Dermis blood vessel endothelial cell (primary cell): ENCODE data around the gene TGFBR3. TPM values are rescaled to one million over a fixed set of nuclear protein-coding genes. Genes with fewer than 3 reads are reported as not detected.

Experiments used
- DNase-seq: peaks from one replicate; pipeline ENCODE4 v3.0.0; 2010
- total RNA-seq: library from RNA; depleted of rRNA; stranded (reverse); fragments of >200 nt; gene quantifications from 2 replicates; pipeline ENCODE4 v1.2.3, GENCODE V29; 2014

TGFBR3 gene
- total RNA-seq, 1 donor from 2014 or later: 33.2 TPM

DNA sequence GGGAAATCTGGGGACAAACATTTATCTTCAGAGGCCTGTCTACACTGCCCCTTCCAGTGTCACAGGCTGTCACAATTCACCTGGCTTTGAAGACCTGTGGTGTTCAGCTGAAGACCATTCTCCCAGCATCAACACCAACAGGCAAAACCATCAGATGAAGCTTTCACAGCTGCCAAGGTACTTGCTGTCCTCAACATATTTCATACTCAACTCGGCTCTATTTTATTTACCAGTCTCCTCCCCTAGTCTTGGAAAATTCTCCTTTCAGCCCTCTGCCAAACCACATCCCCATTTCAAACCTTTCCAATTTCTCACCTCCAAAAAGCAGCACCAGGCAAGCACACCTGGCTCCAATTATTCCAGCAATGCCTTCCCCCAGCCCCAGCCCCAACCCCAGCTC is 108.8 kb downstream of the TGFBR3 start:
- DNase-seq: no peak

DNA sequence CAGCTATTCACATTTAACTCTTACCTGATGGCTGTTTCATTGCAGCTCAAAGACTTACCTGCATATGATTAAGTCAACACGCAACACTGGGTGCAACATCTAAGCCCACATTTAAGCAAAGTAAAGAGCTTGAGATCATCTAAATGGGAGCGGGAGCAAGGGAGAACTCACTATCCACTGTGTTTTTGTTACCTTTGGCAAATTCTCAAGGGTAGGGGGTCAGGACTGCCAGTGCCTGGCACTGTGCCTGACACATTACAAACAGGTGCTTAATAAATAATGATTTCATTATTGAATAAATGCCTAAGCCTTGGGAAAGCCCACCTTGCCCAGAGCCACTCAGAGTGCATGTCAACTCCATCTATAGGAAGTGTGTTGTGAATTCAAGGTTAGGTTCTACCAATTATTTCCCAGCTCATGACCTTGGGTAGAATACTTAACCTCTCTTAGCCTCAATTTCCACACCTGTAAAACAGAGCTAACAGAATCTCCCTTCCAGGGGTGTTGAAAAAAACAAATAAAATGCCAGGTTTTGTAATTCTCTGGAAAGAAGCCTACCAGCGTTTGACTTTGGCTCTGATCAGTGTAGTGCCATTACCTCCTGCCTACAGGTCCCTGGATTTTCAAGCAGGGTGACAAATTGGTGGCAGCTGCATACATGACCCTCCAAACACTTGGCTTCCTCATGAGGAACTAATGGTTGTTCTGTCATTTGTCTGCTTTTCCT is 109.7 kb downstream of the TGFBR3 start:
- DNase-seq: no peak

DNA sequence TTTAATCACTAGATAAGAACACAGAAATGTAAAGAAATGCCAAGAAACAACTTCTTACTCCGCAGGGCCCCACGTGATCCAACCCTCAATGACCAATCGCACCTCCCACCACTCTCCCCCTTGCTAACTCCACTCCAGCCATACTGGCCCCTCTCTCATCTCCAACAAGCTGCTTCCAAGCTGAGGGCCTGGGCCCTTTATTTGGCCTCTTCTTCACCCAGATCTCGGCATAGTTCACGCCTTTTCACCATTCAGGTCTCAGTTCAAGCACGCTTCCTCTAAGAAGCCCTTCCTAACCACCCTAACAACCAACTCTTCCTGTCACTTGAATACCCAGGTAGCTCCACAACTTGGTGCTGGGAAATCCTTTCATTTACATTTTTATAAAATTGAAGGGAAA is 110.7 kb downstream of the TGFBR3 start:
- DNase-seq: no peak

DNA sequence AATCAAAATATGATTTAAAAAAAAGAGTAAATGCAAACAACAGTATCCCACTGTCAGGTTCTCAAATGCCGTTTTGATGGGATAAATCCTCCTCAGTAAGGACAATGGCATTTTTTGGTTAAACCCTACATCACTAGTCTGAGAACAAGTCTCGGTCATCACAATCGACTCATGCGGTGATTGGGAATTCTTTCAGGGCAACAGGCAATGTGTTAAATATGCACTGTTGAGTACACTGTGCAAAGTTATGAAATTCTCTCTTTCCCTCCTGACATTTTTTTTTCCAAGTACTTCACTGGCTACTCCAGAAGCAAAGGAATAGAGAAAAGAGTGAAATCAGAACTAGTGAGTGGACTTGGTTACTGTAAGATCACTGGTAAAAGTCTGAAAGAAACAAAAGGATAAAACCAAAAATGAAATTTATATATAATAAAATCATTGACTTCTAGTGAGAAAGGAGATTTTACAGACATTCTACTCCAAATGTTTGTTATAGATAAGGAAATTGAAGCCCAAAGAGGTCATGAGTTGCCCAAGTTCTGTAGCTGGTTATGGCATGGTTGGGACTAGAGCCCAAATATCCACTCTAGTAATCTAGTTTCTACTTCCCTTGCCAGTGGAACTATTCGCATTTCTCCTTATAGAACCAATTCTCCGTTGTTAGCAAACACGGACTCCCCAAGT is 111.3 kb downstream of the TGFBR3 start:
- DNase-seq: no peak

DNA sequence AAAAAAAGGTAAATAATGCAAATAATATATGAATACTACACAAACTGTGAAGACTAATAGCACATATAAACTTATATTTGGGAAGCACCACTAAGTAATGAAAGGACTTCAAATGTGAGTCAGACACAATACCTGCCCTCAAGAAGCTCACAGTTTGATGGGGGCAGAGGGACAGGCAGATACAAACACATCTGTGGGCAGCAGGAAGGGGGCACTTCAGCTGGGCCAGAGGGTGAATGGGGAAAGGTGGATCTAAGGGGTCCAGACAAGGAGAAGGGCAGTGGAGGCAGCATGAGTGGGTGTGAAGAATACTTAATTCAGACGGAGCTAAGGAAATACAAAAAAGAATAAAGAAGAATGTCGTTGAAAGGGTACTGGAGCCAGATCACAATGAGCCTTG is 114.2 kb downstream of the TGFBR3 start:
- no peak for DNase-seq

DNA sequence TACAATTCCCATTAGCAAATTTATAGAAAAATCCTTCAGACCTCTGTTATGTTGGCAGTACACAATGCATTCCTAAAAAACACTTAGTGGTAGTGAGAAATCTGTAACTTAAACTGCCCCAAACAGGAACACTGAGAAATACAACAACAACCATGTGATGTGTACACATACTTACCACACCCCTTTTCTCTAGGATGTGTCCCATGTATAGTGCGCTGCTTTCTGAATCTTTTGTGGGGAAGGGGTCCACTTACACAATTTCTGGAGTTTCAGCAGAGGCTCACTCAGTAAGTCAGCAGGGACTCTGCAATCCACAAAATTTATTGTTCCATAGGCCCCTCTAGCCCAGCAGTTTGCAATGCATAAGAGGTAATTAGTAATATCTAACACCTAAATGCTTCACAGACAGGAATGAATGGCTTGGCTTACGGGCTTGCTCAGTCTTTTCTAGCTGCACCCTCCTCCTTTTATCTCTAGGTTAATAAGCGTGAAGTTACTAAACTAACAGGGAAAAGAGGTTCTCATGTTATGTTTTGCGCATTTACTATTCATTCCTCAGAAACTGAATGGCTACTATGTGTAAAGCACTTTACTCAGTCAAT is 115.2 kb downstream of the TGFBR3 start:
- no peak for DNase-seq

DNA sequence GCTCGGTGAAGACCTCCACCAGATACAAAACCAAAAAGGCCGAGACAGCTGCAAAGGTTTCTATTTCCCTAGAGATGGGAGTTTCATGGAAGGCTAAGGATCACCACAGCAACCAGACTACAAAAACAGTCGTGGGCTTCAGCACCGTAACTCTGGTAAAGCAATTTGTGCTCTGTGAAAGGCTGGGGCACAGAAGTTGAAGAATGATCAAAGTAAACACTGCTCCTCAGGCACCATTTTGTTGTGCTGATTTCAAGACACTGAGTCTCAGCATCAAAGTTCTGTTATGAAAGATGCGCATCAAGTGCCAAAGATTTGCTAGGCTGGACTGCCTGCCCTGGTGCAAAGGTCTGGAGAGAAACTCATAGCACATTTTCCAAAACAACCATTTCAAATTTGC is 116.2 kb downstream of the TGFBR3 start:
- no peak for DNase-seq

DNA sequence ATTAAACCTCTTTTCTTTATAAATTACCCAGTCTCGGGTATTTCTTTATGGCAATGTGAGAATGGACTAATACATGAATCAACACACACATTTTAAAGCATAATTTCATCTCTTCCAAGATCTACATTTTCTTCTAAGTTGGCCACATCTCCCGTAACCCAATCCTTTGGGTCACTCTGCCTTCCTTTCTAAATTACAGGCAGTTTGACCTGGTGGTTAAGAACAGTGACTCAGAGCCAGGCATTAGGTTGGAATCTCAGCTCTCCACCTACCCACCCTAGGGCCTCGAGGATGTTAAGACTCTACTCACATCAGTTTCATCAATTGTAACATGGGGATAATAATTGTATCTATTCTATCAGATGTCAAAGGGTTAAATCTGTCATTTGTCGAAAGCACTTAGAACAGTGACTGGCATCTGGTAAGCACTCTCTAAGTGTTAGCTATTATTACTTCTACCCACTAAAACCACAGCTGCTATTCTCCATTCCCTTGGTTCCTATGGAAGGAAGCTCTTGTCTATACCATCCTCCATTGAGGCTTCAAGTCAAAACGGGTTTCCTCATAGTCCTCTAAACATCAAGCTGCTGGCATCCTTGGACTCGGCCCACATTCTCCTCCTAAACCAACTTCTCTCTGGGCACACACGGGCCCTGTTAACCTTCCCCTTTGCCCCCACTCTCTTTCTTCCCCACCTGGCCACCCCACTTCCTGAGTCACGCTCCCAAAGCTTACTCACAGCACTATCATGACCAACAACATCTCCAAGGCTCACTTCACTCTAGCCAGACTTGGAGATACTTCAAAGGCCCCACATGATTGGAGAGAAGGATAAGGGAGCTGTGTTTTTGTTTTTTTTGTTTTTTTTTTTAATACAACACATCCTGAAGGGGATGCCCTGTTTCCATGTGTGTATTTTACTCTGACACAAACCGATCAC is 116.9 kb downstream of the TGFBR3 start:
- DNase-seq: no peak

DNA sequence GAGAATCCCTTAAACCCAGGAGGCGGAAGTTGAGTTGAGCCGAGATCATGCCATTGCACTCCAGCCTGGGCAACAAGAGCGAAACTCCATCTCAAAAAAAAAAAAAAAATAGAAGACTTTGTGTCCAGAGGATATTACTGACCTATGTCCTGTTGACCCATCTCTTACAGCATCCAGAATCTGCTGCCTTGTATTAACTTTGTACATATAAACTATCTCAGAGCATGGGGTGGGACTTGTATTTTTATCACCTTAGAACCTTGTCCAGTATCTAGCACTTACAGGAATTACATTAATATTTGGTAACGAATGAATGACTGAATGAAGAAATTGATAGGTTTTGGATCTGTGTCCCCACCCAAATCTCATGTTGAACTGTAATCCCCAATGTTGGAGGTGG is 117.8 kb downstream of the TGFBR3 start:
- DNase-seq: no peak

DNA sequence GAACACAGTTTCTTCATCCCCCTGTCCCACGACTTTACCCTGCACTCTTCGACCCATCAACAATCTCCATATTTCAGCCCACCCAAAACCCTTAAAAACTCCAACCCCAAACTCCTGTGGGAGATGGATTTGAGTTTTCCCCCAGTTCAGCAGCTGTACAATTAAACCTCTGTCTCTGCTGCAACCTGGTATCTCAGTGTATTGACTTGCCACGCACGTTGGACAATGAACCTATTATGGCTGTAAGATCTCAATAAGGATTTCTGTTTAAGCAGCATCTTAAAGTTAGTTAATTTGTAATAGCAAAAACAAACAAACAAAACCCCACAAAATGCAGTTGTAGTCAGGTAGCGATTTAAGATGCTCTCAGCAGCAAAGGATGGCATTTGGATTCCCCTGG is 119.1 kb downstream of the TGFBR3 start:
- no peak for DNase-seq

DNA sequence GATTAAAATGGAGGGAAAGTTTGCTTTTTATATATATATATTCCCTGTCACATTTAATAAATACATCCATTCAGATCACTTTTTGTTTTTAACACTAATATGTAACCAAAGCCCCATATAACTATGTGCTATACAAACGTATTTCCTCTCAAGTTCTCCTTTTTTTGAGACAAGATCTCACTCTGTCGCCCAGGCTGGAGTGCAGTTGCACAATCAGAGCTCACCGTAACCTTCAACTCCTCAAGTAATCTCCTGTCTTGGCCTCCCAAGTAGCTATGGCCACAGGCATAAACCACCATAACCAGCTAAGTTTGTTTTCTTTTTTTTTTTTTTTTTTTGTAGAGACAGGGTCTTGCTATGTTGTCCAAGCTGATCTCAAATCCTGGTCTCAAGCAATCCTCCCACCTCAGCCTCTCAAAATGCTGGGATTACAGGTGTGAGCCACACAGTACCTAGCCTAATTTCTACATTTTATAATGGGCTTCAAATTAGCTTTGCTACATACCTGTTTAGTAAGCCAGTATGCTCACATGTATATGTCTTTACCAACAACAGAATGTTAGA is 120.0 kb downstream of the TGFBR3 start:
- DNase-seq: no peak

DNA sequence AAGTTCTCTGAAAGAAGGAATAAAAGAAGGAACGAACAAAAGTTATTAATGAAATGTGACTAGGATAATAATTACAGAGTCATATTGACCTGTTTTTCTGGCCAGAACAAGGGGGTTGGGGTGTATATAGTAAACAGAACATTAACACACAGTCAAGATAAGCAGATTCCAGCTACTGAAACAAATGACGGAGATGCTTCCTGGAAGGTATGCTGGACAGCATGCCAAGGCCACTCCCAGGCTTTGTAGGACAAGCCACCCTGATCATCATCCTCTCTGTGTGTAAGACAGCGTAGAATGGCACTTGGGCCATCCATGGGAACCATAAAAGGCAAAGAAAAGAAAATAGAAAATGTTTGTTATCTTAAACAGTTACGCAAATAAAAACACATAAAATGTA is 120.7 kb downstream of the TGFBR3 start:
- no peak for DNase-seq

DNA sequence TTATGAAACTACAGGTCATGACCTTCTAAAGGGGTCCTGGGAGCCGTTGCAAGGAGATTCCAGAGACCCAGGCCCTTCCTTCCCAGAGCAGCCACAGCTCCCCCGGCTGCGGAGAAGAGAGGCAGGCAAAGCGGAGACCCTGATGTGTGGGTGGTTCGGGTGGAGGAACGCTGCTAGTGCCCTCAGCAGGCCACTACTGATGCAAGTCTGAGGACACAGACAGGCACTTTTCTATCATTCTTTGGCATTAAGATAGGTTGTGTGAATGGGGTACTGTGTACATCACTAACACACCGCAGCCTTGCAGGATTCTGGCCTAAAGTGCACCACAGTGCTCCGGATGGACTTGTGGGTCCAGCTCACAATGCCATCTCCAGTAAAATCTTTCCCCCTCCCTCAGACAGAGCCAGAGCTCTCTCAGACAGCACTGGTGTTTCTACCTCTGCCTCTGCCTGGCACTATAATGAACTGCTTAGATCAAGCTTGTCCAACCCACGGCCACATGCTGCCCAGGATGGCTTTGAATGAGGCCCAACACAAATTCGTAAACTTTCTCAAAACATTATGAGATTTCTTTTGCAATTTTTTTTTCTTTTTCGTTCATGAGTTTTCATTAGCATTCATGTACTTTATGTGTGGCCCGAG is 121.4 kb downstream of the TGFBR3 start:
- no peak for DNase-seq

DNA sequence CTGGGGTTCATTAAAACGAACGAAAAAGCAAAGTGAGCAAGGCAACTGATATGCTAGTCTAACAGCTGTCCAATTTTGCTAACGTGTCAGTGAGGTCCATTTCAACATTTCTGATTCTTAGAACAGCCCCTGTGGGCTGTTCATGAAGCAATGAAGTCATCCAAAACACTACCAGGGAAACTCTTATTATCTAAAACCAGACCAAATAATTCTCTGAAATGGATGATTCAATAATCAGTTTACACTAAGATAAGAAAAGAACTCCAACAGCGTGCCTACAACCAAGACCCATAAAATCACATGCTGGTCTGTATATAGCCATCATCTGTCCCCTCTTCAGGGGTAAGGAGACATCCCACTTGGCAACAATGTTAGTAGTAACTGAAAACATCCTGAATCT is 122.7 kb downstream of the TGFBR3 start:
- DNase-seq: no peak

DNA sequence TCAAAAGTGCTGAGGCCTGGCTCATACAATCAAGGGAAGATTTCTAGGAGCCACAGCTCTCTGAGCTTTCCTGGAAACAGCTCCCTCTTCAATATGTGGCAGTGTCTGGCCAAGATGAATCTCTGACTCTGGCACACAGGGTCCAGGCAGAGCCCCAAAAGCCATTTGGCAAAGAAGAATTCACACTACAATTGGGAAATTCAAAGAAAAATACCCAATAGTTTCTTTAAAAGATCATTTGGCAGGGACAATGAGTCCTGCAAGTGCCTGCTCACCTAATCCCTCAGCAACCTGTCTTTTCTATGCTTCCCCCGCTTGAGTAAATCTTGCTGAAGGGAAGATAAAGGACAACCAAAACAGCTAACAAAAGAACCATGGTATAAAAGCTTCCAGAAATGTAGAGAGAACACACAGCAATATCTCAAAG is 124.6 kb downstream of the TGFBR3 start:
- no peak for DNase-seq

DNA sequence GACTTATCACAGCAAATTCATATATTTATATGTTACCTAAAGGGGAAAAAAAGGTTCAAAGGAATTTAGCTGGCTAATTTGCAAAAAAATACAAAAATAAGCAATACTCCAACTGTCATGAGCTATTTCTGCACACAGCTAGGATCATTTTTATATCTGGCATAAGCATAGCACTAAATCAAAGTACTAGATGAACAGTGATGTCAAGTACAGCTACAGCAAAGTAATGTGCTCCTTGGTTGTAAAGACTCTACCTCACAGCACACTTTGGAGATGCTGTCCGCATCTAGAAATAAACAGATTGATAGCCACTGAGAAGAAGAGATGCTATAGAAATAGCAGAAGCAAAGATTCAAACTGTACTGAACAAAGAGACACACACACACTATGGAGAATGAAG is 125.4 kb downstream of the TGFBR3 start:
- DNase-seq: no peak

DNA sequence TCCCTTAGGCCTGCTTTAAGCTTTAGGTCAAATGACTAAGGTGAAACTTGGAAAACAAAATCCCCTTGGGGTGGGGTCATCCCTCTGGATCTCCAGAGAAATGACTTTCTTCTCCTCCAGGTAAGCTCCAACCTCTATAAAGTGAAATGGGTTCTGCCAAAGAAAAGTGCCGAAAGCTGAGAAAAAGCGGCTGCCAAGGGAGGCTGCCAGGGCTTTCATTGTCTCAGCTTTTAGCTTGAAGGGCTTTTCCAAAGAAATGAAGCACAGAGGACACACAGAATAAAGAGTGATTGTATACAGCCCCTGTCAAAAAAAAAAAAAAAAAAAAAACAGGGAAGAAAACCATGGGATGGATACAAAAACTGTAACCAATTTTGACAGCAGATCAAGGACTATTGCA is 126.9 kb downstream of the TGFBR3 start:
- no peak for DNase-seq

DNA sequence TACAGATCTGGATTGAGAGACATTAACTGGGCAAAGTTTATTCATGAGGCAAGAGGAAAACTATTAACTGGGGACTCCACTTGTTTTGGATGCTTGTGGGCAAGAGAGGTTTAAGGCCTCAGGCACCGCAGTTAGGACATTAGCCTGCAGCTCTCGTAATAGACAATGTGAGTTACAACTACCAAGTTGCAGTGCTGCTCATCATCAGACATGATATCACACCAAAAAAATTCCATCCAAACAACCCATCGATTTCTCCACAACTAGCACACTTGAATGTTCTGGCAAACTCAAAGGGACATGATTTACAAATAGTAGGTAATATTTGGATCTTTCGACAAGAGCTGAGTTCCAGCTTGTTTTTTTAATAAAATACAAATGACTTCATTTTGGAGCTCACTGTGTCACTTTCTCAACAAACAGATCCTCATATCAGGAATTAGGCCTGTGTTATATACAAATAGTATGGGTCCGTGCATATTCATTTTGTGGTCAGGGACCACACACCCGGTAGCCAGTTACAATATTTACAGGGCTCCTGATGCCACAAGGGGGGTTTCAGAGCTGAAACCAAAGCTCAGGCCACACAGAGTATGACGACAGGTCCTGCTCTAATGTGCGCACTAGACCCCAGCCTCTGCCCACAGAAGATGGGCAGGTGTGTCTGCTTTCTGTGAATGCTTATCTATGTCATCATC is 128.0 kb downstream of the TGFBR3 start:
- no peak for DNase-seq

DNA sequence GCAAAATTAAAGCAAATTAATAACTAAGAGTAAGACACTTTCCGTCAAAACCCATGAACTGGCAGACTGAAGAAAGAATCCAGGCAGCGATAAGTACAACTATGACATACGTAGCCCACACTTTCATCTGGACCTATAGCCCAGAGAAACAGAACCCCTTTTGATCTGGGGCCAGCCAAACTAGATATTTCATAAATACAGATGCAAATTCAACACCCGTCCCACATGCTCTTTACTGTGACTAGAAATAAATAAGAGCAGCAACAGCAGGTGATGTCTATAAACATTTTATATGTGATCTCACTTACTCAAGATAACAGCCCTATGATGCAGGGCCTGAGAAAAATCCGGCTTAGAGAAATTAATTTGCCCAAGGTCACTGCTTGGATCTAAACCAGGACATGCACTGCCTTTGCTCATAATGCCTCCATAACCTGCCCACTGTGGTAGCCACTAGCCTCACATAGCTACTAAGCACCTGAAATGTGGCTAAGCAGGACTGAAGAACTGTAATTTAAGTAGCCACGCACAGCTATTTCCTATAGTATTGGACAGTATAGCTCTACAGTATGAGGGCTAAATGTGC is 130.2 kb downstream of the TGFBR3 start:
- DNase-seq: no peak

DNA sequence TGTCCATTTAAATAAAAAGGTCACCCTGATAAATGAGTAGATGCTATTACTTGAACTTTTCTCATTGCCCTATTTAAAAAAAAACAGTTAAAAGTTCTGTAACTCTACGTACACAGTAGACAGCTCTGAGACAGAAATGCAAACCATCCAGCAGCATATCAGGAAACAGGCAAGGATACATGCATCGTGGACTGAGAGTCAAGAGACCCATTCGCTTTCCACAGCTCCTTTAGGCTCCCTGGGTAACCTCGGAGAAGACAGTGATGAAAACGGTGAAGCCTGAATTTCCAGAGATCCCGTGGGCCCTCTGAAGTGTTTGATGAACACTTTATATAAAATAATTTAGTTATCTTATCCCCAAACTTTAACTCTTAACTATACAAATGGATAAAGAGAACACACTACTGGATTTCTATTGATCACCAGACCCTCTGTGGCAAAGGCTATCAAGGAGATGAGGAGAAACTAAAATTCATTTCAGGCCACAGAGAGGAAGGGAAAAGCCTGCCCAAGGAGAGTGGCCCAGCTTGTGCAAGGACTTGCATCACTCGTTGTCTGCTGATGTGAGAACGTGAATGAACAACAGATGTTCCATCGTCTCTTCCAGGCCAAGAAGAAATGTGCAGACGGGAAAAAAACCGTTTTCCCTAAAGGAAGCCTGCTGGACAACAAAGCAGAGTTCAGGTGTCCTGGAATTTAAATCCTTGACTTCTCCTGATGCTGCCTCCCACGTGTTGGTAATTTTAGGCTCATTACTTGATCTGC is 131.0 kb downstream of the TGFBR3 start:
- no peak for DNase-seq
